Common myeloid progenitor, CD34-positive (primary cell): ENCODE measurements around the gene ITGB5.

Experiments used
- CTCF ChIA-PET: fragments of 350-600 bp; sonication (Branson Sonifier 250); formaldehyde crosslinking; loops from one replicate; lab custom pipeline; 2021; ENCODE audit warnings: antibody characterized with exemption; lab: Charles Lee
- POLR2A ChIA-PET: fragments of 350-600 bp; sonication (Branson Sonifier 250); formaldehyde crosslinking; loops from one replicate; lab custom pipeline; 2021; ENCODE audit warnings: antibody characterized with exemption; lab: Charles Lee
- DNase-seq, 3 donors: peaks; one replicate each; pipeline versions ENCODE4 v3.0.0 to v3.0.0-alpha.2; 2013
- H3K27ac ChIP-seq, 2 experiments: 1 replicate in 1 of 2; 2 replicates in 1 of 2; pipeline ENCODE4 v1.7.0; 2013; ENCODE audit warnings: inconsistent platforms in 2 of 2, low read length in 2 of 2, mild to moderate bottlenecking in 2 of 2, low read depth in 1 of 2, moderate library complexity in 1 of 2; ENCODE audit not compliant: severe bottlenecking in 2 of 2, insufficient read depth in 1 of 2, poor library complexity in 1 of 2
- H3K27me3 ChIP-seq, 5 experiments: replicated peaks in 2 of 5; 1 replicate in 3 of 5; 2 replicates in 2 of 5; pipeline versions ENCODE4 v1.6.1 to v1.7.0; 2013; ENCODE audit warnings: low read length in 4 of 5, mild to moderate bottlenecking in 2 of 5, moderate library complexity in 2 of 5, inconsistent platforms in 1 of 5; ENCODE audit not compliant: insufficient read depth in 5 of 5, control insufficient read depth in 4 of 5
- H3K36me3 ChIP-seq, 4 experiments: 1 replicate in 2 of 4; 2 replicates in 2 of 4; pipeline versions ENCODE4 v1.6.1 to v1.7.0; 2013; ENCODE audit warnings: low read length in 3 of 4, control low read depth in 1 of 4, mild to moderate bottlenecking in 1 of 4; ENCODE audit not compliant: control insufficient read depth in 4 of 4, insufficient read depth in 4 of 4
- H3K4me1 ChIP-seq, 4 experiments: 1 replicate in 3 of 4; 2 replicates in 1 of 4; pipeline versions ENCODE4 v1.6.1 to v1.7.1; 2013; ENCODE audit warnings: low read length in 3 of 4, mild to moderate bottlenecking in 3 of 4, control low read depth in 1 of 4, inconsistent platforms in 1 of 4, moderate library complexity in 1 of 4; ENCODE audit not compliant: control insufficient read depth in 4 of 4, insufficient read depth in 4 of 4; ENCODE audit errors: control extremely low read depth in 1 of 4
- H3K4me3 ChIP-seq, 7 experiments: 1 replicate in 4 of 7; 2 replicates in 3 of 7; pipeline versions ENCODE4 v1.5.1 to v1.7.0; 2013; ENCODE audit warnings: mild to moderate bottlenecking in 7 of 7, low read length in 6 of 7, moderate library complexity in 6 of 7, inconsistent platforms in 2 of 7, low read depth in 2 of 7, control low read depth in 1 of 7; ENCODE audit not compliant: insufficient read depth in 4 of 7, control insufficient read depth in 1 of 7; ENCODE audit errors: extremely low read depth in 1 of 7
- H3K9me3 ChIP-seq, 5 experiments: 1 replicate in 4 of 5; 2 replicates in 1 of 5; pipeline versions ENCODE4 v1.6.1 to v1.7.1; 2013; ENCODE audit warnings: low read length in 4 of 5, mild to moderate bottlenecking in 2 of 5, inconsistent platforms in 1 of 5, low read depth in 1 of 5, moderate library complexity in 1 of 5; ENCODE audit not compliant: control insufficient read depth in 4 of 5, insufficient read depth in 2 of 5; ENCODE audit errors: control extremely low read depth in 1 of 5
- WGBS: methylation state at CpG from one replicate; pipeline ENCODE4 v1.1.5; 2013; ENCODE audit not compliant: insufficient coverage; 5-methylcytosine and 5-hydroxymethylcytosine counted together

ITGB5 gene

GRCh38 chr3:124799676-124800075 lies 87.5 kb downstream of the ITGB5 start:
- WGBS, result 99% methylated on average over 9 of the region's 10 CpGs
- Histone ChIP-seq H3K27ac (no peak overlapping the region), H3K4me1 (peaks cover 0 to 2% (median 0%) of the 10 kb centered on the region in 4 experiments), H3K4me3 (no peak overlapping the region), H3K27me3 (no peaks in the 10 kb centered on the region), H3K9me3 (no peaks in the 10 kb centered on the region), H3K36me3 (no peaks in the 10 kb centered on the region)
- no peak for DNase-seq
- ChIA-PET POLR2A (no interaction called here), CTCF (no interaction called here)

DNA sequence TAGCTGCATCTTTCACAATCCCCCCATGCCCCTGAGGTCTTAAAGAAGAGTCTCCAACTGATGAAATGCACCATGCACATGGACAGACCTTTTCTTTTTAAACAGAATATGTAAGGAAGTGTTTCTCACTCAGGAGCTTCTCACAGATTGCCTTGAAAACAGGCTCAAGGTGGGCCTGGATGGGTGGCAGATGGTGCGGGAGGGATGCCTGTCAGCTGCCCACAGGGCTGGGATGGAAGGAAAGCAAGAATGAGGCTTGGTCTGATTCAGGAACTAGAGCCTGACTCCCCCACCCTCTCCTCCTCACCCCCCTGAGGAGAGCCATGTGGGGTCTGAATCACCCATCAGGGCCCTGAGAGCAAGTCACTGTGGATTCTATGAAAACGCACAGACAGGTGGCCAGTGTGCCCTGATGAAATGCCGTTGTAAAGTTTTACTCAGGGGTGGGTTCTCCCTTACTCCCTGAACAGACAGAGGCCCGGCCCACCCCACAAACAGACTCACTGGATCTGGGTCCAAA lies 89.7 kb downstream of the ITGB5 start:
- no peak overlapping the region for H3K27ac ChIP-seq
- H3K9me3 ChIP-seq, result no peaks in the 10 kb centered on the region
- H3K4me3 ChIP-seq, result no peak overlapping the region
- CTCF ChIA-PET, result interaction anchor here (0.6 to 2.1 kb wide), 6 partner anchors 10 to 642 kb away, joined by 3 to 8 read pairs (median 4); no protein-coding TSS in a partner anchor
- 100% methylated on average over 2 of the region's 4 CpGs for WGBS
- POLR2A ChIA-PET, result interaction anchor here (0.6 kb wide), 2 partner anchors 53 to 641 kb away, joined by 3 to 4 read pairs; no protein-coding TSS in a partner anchor
- no peak for DNase-seq
- H3K36me3 ChIP-seq, result no peaks in the 10 kb centered on the region
- no peaks in the 10 kb centered on the region for H3K27me3 ChIP-seq
- peaks cover 0 to 2% (median 0%) of the 10 kb centered on the region in 4 experiments for H3K4me1 ChIP-seq

DNA sequence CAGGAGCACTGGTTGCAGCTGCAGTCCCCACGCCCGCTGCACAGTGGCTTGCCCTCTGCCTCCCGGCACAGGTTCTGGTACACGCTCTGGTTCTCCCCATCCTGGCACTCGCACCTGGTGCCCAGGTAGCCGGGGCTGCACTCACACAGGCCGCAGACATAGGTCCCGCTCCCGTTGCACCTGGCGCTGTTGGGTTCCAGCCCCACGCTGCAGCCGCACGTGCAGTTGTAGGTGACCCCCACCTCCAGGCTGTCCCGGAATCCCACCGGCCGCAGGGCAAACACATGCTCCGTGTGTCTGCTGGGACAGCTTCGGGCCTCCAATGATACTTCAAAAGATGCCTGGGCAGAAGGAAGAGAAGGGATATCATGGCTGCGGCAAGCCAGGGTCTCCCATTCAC lies 90.7 kb downstream of the ITGB5 start:
- Histone ChIP-seq H3K36me3 (no peaks in the 10 kb centered on the region), H3K4me3 (no peak overlapping the region), H3K9me3 (no peaks in the 10 kb centered on the region), H3K27me3 (no peaks in the 10 kb centered on the region), H3K27ac (no peak overlapping the region), H3K4me1 (peaks cover 0 to 9% (median 8%) of the 10 kb centered on the region in 4 experiments)
- 94% methylated on average over 19 of the region's 19 CpGs for WGBS
- no peak for DNase-seq
- POLR2A ChIA-PET, result no interaction called here
- CTCF ChIA-PET, result no interaction called here

- no peaks in the 10 kb centered on the region for H3K9me3 ChIP-seq
- ChIA-PET CTCF (no interaction called here), POLR2A (interaction anchor here (0.6 kb wide), 1 partner anchor 21 kb away, joined by 3 read pairs; no protein-coding TSS in a partner anchor)
- DNase-seq, result no peak
- no peaks in the 10 kb centered on the region for H3K36me3 ChIP-seq
- no peak overlapping the region for H3K27ac ChIP-seq
- no peak overlapping the region for H3K4me3 ChIP-seq
- WGBS, result 93% methylated on average over 6 of the region's 6 CpGs
- peaks cover 0 to 16% (median 15%) of the 10 kb centered on the region in 4 experiments for H3K4me1 ChIP-seq
- H3K27me3 ChIP-seq, result no peaks in the 10 kb centered on the region
Observed at GRCh38 chr3:124793054-124793739, 94.0 kb downstream of the ITGB5 start.

- no peaks in the 10 kb centered on the region for H3K36me3 ChIP-seq
- CTCF ChIA-PET, result interaction anchor here (1.2 to 2.2 kb wide), 3 partner anchors 15 to 109 kb away, joined by 3 to 6 read pairs (median 5); no protein-coding TSS in a partner anchor
Observed at GRCh38 chr3:124792341-124793040, 94.7 kb downstream of the ITGB5 start.

GRCh38 chr3:124791639-124792151 lies 95.5 kb downstream of the ITGB5 start:
- Histone ChIP-seq H3K36me3 (no peaks in the 10 kb centered on the region), H3K9me3 (no peaks in the 10 kb centered on the region), H3K4me1 (peaks cover 0 to 20% (median 16%) of the 10 kb centered on the region in 4 experiments), H3K4me3 (peak overlapping the region in 2 of 7 experiments; percentile 16 to 21), H3K27ac (no peak overlapping the region), H3K27me3 (no peaks in the 10 kb centered on the region)
- 5% methylated on average over 4 of the region's 8 CpGs for WGBS
- DNase-seq, result peak; percentile 80 to 92 (median 92)
- POLR2A ChIA-PET, result no interaction called here
- CTCF ChIA-PET, result interaction anchor here (1.0 to 2.2 kb wide), 6 partner anchors 16 to 109 kb away, joined by 3 to 6 read pairs (median 4); no protein-coding TSS in a partner anchor

More at GRCh38 chr3:124792341-124793040, 94.7 kb downstream of the ITGB5 start:
- POLR2A ChIA-PET, result interaction anchor here (0.6 kb wide), 1 partner anchor 21 kb away, joined by 3 read pairs; no protein-coding TSS in a partner anchor
- H3K4me1 ChIP-seq, result peaks cover 0 to 16% (median 15%) of the 10 kb centered on the region in 4 experiments
- no peaks in the 10 kb centered on the region for H3K9me3 ChIP-seq
- no peak overlapping the region for H3K4me3 ChIP-seq
- no peak overlapping the region for H3K27ac ChIP-seq
- no peaks in the 10 kb centered on the region for H3K27me3 ChIP-seq
- no peak for DNase-seq
- WGBS, result 97% methylated on average over 7 of the region's 7 CpGs
